GM18511 (cell line): Measurements from ENCODE around the gene RAP1GAP.

Source experiments
- ATAC-seq: cut with Tn5 transposase; IDR thresholded peaks from one replicate; pipeline ENCODE4 v1.9.1; 2021; ENCODE audit warnings: mild to moderate bottlenecking, moderate library complexity; ENCODE audit not compliant: unreplicated experiment

The RAP1GAP gene

DNA sequence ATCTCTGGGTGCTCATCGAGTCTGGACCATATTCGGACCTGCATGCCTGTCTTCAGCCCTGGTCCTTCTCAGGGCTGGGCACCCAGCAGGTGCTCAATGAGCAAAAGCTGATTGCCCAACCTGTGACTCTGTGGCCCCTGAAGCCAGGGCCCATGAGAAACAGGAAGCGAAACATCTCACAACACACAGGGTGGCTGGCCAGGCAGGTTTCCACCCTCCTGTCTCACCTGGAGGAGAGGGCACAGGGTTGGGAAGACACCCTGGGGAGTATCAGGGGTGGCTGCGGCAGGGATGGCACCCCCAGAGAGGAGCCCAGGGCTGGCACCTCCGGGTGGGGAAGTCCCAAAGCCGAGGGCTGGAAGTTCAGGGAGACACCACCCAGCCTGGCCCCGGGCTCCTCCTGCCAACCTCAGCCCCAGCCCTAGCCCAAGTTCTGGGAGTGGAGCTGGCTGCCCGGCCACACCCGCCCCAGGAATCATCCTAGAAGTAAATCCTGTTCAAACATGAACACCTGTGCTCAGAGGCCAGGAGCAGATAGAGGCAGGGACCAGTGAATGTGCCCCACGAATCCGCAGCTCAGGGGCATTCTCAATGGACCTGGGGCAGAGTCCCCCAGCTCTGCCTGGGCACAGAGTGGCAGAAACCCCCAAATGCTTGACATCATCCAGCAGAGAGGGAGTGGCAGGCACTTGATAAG lies 54.6 kb downstream of the RAP1GAP start:
- no peak for ATAC-seq

- ATAC-seq = no peak
These were observed 55.9 kb downstream of the RAP1GAP start for GRCh38 chr1:21613072-21613867.

- ATAC-seq = no peak
These were observed 57.1 kb downstream of the RAP1GAP start for GRCh38 chr1:21612057-21612456.

- no peak for ATAC-seq
These were observed 58.0 kb downstream of the RAP1GAP start for GRCh38 chr1:21610989-21611785.

- no peak for ATAC-seq
These were observed 59.1 kb downstream of the RAP1GAP start for GRCh38 chr1:21610027-21610426.

- ATAC-seq = no peak
These were observed 60.4 kb downstream of the RAP1GAP start for GRCh38 chr1:21608798-21609197.

DNA sequence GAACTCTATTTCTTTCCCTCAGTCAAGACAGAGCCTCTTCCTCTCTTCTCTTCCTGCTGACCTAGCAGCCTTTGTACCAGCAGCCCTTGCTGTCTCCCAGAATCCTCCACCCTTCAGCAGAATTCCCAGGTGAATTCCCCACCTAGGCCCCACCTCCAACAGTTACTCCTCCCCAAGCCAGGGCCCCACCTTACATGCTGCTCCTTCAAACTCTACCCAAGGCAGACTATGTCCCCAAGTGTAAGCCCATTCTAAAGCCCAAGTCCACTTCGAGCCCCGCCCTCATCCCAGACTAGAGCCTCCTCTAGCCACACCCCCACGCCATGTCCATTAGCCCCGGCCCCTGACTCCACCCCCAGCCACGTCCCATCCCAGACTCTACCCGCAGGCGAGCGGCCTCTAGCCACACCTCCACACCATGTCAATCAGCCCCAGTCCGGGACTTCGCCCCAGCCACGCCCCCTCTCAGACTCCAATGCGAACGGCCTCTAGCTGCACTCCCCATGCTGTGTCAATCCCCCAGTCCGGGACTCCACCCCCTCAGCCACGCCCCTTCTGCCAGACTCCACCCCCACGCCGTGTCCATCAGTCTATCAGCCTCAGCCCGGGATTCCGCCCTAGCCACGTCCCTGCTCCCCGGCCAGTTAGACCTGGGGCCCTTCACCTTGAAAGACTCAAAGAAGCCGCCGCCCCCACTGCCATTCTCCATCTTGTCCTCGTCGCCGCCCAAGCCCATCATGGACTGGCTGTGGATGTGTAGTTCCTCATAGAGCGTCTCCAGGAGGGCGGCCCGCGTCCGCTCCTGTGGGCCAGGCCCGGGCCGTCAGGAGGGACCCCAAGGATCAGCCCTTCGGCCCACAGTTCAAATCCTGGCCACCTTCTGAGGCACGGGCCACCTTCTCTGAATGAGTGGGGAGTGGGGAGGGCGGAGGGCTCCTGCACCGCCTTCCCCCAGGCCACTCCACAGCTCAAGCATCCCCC lies 61.3 kb downstream of the RAP1GAP start:
- ATAC-seq = no peak

DNA sequence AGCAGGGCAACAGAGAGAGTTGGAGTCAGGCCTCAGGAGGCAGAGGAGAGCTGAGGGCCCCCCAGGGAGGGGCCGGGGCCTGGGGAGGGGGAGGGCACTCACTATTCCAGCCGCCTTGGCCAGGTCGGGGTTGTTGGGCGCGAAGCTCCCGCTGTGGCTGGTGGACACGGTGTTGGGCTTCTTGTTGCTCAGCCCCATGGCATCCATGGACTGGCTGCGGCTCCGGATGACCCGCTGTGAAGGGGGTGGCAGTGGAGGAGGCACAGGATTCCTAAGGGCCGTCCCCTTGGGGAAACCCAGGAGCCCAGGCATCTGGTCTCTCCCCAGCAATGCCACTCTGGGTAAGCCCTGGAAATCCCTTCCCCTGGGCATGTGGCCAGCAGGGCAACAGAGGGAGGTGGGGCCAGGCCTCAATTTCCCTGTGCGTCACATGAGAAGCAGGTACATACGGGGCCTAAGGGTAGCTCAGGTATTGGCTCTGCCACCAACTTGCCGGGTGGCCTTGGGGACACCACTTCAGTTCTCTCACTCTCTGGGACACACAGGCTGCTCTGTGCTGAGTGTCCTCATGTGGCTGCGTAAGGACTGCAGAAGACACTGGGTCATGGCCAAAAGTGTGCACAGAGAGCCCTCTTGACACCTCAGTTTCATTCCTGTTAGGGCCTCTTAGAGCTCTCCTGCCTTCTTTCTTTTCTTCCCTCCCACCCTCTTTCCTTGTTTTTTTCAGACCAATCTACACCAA lies 63.0 kb downstream of the RAP1GAP start:
- no peak for ATAC-seq

DNA sequence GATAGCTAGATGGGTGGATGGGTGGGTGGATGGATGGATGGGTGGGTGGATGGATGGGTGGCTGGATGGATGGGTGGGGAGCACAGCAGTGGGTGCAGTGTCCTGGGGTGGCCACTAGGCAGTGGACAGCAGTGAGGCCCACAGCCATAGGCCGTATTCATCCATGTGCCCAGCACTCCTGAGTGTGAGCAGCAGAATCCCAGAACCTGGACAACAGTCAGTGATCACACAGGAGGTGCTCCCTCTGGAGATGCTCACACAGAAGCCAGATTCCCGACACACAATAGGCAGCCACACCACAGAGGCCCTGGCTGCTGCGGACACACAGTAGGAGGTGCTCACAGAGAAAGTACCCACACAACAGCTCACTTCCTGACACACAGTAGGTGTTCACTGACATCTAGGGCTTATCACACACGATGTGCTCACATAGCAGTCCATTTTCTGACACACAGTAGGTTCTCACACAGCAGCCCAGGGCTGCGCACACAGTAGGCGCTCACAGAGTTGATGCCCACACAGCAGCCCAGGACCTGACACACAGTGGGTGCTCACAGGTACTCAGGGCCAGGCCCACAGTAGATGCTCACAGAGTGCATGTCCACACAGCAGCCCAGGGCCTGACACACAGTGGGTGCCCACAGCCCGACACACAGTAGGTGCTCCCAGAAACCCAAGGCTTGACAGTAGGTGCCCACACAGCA lies 64.0 kb downstream of the RAP1GAP start:
- ATAC-seq = no peak

- ATAC-seq = no peak
These were observed 64.8 kb downstream of the RAP1GAP start for GRCh38 chr1:21604208-21604957.

DNA sequence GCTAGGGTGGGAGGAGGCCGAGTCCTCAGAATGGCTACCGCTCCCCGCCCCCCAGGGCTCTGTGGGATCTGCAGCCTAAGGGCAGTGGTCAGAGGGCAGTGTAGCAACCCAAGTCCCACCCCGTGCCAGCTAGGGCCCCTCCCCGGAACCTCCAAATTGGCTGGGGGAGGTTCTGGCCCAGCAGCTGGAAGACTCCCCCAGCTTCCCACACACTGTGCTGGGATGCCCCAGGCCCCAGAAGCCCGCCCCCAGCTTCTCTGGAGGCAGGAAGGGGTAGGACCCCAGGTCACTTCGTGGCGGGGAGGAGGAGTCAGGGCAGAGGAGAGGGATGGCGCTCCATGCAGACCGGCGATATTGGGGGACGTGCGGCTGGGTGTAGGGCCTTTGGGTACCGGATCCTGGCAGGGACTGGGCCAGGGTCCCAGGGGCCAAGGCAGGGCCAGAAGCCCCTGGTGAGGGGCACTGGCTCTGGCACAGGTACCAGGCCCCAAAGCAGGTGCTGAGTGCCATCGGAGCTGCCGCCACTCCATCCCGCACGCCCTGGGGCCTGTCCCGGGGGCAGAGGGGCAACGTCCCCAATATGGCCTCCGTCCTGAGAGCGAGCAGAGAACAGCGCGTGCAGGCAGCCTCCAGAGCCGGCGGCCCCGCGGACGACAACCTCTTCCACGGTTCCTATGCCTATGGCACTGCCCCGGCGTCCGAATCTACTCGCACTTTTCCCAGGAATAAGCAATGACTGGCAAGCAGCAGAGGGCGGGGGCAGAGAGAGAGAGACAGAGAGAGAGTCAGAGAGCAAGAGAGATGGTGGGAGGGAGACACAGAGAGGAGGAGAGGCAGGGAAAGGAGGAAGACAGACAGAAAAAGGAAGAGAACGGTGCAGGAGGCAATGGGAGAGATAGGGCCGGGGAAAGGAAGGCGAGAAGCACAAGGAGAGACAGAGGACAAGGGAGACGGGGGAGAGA lies 65.7 kb downstream of the RAP1GAP start:
- no peak for ATAC-seq

- no peak for ATAC-seq
These were observed 67.7 kb downstream of the RAP1GAP start for GRCh38 chr1:21601278-21602048.

DNA sequence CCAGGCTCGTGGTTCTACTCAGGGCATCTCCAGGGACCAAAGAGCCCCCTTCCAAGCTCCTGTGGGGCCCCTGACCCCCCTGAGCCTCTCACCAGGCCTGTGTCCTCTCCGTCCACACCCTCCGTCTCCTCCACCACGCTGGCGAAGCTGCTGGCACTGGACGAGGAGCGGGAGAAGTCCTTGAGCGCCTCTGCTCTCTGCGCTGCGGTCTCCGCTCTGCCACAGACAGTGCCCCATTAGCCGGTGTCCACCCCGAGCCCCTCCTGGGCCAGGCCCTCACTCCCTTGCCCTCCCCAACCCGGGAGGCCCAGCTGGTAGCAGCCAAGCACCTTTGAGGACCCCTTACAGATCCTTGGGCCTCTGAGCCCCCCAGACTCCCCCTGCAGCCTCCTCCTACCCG lies 69.8 kb downstream of the RAP1GAP start:
- ATAC-seq = no peak

DNA sequence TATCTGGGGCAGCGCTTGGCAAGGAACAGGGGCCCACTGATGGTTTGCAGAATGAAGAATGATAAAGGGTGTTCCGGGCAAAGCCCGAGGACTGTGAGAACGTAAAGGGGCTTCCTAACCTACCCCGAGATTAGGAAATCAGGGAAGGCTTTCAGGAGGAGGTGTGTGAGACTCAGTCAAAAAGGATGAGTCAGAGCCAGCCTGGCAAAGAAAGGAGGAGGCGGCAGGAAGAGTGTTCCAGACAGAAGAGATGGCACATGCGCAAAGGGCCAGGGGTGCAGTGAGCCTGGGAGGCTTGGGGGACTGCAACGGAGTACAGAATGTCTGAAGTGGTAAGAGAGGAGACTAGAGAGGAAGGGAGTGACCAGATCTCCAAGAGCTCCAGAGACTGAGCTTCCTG lies 70.3 kb downstream of the RAP1GAP start:
- ATAC-seq = no peak

GRCh38 chr1:21598417-21598816 lies 70.7 kb downstream of the RAP1GAP start:
- ATAC-seq = no peak

GRCh38 chr1:21597753-21598152 lies 71.4 kb downstream of the RAP1GAP start:
- no peak for ATAC-seq

GRCh38 chr1:21596628-21597027 lies 72.5 kb downstream of the RAP1GAP start:
- ATAC-seq = no peak
